Activated T-cell treated with anti-CD3 and anti-CD28 coated beads for 4 hours (primary cell): ENCODE measurements around the gene DDX11.
"Not testable (repeated sequence)": the region's sequence is repeated elsewhere in the genome, so short reads cannot be mapped to it uniquely, and the experiment has no call there.

Source experiments
- DNase-seq: peaks from one replicate; pipeline ENCODE4 v3.0.0-alpha.2; 2020

DDX11 gene

DNA sequence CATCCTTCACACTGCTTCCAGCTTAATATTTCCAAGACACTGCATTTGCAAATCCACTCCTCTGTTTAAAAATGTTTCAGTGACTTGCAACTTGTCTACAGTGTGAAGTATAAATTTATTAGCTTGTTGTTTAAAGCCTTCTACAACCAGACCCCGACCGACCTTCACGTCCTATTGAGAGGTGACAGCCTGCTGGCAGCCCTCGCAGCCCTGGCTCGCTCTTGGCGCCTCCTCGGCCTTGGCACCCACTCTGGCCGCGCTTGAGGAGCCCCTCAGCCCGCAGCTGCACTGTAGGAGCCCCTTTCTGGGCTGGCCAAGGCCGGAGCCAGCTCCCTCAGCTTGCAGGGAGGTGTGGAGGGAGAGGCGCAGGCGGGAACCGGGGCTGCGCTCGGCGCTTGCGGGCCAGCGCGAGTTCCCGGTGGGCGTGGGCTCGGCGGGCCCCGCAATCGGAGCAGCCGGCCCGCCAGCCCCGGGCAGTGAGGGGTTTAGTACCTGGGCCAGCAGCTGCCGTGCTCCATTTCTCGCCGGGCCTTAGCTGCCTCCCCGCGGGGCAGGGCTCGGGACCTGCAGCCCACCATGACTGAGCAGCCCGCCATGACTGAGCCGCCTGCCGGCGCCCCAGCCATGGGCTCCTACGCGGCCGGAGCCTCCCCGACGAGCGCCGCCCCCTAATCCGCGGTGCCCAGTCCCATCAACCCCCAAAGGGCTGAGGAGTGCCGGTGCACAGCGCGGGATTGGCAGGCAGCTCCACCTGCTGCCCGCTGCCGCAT, 2.5 kb upstream of the DDX11 start:
- not testable (repeated sequence) for DNase-seq

DNA sequence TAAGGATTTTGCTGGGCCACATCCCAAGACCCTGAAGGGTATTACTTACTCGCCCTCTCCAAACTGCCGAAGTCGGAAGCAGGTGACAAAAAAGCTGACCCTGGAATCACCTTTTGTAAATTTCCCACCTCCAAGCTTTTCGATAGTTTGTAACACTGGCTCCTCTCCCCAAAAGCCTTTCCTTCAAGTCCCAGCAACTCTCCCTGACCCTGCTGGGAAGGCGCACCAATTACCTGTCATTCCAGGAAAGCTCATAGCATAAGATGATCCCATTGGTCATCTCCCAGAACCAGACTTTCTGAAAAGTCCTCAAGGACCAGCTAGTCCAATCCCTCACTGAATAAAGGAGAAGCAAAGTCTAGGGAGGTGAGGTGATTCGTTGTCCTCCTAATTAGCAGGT, 698 bp upstream of the DDX11 start:
- DNase-seq, result not testable (repeated sequence)

DNA sequence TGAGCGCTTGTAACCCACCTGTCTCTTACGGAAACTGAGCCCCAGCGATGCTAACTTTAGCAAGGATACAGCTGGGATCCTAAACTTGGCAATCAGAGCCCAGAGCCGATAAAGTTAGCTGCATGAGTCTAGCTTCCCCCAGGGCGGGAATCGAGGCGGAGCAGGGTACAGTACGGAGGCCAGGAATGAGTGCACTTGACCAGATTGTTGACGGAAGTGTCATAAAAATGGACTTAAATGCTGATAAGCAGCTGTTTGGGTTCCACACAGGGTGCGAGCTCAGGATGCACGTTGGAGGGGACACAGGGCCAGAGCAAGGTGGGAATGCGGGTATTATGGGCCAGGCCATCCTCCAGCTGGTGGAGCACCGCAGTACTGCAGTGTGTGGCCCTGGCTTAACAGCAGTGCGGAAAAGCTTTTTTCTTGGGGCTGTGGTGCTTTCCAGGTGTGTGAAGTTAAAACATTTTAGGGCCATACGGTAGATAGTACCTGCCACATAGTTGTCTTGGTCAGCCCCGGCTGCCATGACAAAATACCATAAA, 744 bp downstream of the DDX11 start:
- not testable (repeated sequence) for DNase-seq

DNA sequence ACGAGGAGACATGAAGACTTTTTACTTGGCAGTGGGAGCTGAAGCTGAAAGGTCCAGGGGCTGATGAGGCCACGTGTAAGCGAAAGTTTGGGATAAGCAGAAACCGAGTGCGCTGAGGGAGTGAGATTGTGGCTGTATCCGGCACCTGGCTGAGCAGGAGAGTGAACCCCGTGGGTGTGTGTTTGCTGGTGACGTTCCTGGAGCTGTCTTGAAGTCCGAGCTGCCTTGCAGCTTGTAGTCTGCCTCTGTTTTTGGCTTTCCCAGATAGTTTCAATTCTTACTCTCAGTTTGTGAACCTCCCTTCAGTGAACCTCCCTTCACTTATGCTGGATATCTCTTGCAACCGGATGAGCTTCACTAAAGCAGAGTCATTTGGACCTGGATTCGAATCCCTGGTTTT, 2.5 kb downstream of the DDX11 start:
- DNase-seq, result not testable (repeated sequence)

DNA sequence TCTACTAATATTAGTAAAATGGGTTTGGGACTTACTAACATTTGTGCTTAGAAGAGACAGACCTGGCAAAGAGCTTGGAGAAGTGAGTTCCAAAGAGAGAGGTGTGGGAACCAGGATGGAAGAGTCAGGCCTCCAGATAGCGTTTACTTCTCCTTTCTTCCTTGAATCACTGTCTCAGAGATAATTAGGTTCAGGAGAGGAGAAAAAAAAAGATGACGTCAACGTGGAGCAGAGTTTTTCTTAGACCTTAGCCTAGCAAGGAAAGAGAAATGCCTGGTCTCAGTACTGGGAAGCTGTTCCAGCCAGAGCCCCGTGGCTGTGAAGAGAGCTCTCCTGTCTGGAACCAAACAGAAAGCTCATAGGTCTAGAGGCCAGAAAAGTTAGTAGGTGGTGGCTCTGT, 3.4 kb downstream of the DDX11 start:
- DNase-seq, result not testable (repeated sequence)

DNA sequence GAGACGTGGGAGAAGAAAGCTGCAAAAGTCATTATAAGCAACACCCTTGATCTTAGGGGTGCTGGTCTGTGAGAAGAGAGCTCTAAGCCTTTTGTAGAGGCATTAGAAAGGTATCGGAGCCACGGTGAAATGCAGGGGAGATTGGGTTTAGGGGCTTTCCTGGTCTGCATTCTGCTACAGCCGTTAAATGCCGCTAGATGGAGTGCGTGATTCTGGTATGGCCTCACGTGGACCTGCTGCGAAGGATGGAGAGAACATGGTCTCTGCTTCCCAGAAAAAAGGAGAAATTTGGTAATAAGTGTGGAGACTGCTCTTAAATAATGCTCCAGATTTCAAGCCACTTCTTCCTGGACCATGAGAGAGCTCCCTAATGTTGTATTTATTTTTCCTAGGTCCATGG, 4.3 kb downstream of the DDX11 start:
- DNase-seq, result not testable (repeated sequence)

DNA sequence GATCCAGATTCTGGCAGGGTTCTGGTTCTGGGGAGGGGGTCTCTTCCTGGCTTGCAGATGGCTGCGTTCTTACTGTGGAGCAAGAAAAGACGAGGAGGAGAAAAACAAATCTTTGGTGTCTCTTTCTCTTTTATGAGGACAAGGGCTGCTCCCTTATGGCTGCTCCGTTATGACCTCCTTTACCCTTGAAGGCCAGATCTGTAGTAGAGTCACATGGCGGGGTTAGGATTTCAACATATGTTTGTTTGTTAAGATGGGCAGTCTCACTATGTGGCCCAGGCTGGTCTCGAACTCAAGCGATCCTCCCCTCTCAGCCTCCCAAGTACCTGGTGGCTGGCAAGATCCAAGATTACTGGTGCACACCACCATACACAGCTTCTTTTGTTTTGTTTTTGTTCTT, 5.8 kb downstream of the DDX11 start:
- not testable (repeated sequence) for DNase-seq

DNA sequence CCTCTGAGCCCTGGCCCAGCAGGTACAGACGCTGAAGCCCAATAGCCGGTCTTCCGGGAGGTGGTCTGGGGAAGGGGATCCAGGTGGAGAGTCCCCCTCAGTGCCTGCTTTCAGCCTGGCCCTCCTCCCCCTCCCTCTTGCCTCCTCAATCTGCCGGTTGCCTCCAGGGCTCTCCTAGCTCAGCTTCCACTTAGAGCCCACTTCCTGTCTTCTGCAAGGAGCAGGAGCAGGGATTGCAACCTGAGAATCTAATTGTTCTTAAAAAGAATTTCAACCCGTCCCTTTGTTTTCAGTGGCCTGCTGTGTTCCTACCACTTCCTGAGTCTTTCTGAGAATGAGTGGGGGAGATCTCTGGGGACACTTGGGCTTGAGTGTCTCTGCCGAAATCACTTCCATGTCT, 6.6 kb downstream of the DDX11 start:
- DNase-seq, result not testable (repeated sequence)

DNA sequence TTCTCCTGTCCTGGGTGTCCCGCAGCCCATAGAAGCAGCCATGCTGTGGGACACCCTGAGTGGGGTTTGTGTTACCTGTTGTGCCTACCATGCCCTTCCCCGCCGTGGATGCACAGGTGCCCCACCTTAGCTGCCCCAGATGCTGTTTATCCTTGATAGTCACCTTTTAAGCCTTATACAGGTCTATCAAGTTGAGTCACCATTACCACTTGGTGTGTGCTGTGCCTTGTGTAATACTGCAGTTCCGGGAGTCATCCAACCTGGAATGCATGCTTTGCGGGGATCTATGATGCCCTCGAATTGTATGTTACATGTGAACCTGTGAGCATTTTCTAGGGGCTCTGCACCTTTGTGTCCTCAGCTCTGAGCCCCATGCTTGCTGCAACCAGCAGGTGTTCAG, 7.6 kb downstream of the DDX11 start:
- DNase-seq, result not testable (repeated sequence)

DNA sequence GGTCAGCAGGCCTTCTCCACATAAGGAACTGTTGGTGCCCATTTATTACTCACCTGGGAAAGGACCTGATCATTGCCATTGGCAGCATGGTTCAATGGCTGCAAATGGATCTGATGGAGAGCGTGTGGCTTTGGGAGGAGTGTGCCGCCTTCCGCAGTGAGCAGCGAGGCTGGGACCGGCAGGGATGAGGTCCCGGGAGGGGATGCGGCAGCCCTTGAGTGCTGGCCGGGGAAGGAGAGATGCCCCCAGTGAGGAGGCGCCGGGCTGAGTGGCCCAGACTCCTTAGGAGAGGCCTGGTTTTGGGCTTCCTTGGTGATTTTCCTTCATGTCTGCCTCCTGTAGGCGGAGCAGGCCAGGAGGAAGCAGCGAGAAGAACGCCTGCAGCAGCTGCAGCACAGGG, 10.6 kb downstream of the DDX11 start:
- not testable (repeated sequence) for DNase-seq

DNA sequence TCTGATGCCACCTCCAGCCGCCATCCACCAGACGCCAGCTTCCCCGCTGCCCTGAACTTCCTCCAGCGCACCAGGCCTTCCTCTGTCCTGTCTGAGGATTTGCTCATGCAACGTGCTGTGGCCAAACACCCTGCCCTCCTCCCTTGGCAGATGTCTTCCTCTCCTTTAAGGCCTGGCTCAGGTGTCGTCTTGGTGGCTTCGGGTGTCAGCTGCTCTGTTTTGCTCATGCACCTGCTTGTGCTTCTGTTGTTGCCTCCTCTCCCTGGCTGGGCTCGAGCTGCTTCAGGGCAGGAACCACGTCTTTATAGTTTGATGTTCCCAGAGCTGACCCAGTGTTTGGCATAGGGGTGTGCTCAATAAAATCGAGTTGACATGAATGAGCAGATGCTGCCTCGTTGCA, 12.4 kb downstream of the DDX11 start:
- not testable (repeated sequence) for DNase-seq

DNA sequence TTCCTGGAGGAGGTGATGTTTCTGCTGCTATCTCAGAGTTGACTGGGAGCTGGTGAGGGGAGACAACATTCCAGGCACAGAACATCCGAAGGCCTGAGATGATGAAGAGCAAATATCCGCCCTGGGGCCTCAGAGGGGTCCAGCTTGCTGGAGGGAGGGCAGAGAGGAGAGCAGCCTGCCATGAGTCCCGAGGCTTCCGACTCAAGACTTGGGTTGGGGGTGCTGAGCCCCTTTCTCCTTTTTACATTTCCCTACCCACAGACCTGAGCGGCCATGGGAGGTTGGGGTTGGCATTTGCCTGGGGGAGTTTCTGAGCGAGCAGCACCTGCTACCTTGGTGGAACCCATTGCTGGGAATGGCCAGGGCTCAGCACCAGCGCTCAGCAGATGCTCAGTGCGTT, 13.8 kb downstream of the DDX11 start:
- not testable (repeated sequence) for DNase-seq

DNA sequence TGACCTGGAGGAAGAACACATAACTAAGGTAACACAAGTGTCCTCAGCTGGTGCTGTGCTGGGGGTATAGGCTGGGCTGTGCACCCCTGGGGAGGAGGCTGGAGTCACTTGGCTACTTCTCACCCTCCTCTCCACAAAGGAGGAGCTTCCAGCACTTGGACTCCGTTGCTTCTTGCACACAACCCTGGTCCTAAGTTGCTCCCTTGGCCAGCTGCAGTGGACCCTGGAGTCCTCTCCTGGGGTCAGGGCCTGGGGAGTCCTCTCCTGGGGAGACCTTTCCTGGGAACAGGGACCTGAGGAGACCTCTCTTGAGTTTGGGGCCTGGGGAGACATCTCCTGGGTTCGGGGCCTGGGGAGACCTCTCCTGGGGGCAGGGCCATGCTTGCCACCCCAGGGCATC, 14.3 kb downstream of the DDX11 start:
- not testable (repeated sequence) for DNase-seq

DNA sequence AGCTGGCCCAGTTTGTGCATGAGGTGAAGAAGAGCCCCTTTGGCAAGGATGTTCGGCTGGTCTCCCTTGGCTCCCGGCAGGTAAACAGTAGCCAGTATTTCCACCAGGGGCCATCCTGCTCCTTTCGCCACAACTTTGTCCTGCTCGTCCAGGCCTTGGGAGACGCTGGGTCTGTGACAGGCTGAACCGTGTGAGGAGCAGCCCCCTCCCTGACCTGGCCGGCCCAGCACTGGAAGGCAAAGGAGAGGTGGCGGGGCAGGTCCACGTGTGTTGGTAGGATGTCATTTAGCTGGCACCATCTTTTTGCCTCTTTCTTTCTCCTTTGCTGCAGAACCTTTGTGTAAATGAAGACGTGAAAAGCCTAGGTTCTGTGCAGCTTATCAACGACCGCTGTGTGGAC, 15.4 kb downstream of the DDX11 start:
- DNase-seq, result no peak

DNA sequence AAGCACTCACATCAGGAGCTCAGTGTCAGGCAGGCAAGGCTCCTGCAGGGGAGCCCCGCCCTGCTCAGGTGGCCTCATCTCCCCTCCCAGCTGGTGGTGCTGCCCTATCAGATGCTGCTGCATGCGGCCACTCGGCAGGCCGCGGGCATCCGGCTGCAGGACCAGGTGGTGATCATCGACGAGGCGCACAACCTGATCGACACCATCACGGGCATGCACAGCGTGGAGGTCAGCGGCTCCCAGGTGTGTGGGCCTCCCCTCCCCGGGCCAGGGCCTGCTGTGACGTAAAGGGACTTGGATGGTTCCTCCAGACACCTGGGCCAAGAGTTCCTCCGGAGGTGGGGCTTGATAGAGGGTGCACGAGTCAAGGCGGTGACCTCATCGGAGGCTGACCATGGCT, 18.0 kb downstream of the DDX11 start:
- not testable (repeated sequence) for DNase-seq

DNA sequence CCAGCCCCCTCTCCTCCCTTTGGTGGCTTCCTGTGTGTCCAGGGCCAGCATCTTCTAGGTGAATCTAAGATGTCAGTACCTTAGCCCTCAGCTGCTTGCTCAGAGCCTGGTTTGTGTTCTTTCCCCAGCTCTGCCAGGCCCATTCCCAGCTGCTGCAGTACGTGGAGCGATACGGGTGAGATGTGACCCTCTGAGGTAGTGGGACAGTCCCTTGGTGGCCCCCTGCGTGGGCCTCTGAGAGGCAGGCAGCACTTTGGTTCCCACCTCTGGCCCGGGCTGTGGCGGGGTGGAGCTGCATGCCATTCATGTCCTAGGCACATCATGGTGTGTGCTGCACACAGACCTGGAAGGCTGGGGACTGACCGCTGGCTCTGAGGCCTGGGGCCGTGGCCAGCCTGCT, 19.1 kb downstream of the DDX11 start:
- not testable (repeated sequence) for DNase-seq

DNA sequence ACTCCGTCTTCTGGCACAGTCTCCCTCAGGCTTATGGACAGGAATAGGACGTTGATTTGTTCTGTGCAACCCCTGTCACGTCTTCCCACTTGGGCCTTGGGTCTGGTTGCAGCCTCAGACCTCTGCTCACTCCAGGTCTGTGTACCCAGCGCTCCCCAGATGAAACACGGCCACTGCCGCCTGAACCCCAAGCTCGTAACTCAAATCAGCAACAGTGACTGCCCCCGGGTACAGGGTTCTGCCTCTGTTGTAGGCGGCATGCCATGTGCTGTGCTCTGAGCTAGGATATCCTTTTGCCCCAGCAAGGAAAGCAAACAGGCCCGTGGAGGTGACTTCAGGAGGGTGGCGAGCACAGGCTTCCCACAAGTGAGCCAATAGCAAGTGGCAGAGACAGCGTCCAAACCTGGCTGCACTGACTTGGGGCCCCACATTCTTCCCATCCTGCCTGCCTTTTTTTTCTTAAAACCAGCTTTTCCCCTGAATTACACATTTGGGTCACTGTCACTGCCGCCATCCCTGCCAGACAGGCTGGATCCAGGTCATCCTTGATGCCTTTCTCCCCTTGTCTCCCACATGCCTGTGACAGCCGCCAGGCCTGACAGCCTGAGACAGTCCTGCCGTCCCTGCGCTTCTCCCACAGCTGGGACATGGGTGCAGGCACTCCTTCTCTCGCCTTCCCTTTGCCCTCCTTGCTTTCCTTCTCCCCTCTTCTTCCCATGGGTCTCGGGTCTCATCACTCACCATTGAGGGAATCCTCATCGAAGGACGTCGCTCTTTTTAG, 21.6 kb downstream of the DDX11 start:
- not testable (repeated sequence) for DNase-seq

DNA sequence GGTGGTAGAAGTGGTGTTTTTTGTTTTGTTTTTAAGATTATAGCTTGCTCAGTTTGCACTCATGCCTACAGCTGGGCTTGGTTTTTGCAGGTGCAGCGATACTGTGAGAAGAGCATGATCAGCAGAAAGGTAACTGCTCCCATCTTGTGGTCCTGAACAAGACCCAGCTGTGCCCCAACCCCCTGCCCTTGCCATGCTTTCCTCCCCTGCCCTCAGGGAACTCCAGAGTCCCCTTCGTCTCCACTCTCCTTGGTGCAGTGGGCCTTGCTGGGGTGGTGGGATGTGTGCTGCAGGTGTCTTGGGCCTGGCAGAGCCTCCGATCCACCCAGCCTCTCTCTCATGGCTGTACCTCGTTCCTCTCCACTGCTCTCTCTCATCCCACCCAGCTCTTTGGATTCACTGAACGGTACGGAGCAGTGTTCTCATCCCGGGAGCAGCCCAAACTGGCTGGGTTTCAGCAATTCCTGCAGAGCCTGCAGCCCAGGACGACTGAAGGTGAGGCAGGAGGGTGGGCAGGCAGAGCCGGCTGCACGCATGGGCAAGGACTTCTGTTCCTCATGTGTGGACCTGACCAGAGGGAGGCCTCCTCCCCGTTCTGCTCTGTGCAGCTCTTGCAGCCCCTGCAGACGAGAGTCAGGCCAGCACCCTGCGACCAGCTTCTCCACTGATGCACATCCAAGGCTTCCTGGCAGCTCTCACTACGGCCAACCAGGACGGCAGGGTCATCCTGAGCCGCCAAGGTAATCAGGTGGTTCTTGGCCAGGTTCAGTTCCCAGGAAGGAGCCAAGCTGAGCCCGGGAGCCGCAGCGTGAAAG, 22.8 kb downstream of the DDX11 start:
- DNase-seq, result not testable (repeated sequence)

DNA sequence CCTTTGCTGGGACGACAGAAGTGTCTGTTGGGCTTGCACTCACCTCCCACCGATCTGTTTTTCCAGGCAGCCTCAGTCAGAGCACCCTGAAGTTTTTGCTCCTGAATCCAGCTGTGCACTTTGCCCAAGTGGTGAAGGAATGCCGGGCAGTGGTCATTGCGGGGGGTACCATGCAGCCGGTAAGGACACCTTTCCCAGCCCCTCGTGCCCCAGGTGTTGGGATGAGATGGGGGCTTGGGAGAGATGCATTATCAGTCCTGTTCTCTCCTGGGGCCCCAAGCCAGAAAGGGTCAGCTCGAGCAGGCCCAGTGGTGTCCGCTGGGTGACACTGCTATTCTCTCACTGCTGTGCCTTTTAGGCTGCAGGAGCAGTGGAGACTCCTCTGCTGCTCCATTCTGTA, 24.2 kb downstream of the DDX11 start:
- DNase-seq, result not testable (repeated sequence)

DNA sequence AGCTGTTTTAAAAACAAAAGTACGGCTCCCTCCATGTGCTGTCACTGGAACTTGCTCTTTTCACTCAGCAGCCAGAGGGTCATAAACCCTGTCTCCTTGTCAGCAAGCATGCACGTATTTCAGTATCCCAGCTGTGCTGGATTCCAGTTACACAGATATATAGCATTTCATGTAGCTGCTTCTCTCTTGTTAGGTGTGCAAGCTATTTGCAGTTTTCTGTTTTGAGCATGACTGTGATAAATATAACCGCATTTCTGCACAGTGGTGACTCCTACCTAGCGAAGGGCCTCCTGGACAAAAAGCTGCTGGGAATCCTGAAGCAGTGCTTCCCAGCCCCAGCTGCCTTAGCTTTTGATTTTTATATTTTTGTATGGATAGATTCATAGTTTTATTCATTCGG, 24.7 kb downstream of the DDX11 start:
- not testable (repeated sequence) for DNase-seq

DNA sequence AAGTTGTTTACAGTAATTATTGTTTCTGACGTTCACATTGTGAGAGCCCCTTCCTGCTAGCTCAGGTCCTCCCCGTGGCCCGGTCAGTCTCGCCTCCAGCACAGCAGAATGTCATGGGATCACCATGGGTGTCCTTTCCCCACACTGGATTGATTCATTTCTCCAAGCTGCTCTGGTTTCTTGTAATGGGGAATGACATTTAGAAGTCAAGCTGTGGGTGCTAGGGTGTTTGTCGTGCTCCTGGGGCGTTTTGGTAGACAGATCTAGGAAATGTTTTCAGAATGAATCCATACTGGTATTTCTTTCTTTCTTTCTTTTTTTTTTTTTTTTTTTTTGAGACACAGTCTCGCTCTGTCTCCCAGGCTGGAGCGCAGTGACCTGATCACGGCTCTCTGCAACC, 25.1 kb downstream of the DDX11 start:
- not testable (repeated sequence) for DNase-seq

DNA sequence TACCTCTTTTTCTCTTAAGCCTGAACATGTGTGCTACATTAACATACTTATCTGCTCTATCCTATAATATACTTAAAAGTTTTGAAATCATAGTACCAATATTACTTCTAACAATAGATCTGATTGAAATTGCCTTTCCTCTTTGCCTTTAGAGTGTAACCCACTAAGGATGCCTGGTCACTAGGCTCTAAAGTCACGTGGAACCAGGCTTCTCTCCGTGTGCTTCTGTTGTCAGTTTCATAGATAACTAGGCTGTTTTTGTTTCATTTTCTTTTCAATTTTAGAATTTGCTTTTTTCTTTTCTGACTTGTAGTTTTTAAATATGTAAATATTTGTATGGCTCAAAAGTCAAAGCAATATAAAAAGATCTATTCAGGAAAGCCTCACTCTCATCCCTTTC, 25.8 kb downstream of the DDX11 start:
- not testable (repeated sequence) for DNase-seq
